Common myeloid progenitor, CD34-positive (primary cell): ENCODE measurements around the gene ZNF516.

Source experiments
- CTCF ChIA-PET: fragments of 350-600 bp; sonication (Branson Sonifier 250); formaldehyde crosslinking; loops from one replicate; lab custom pipeline; 2021; ENCODE audit warnings: antibody characterized with exemption; lab: Charles Lee
- POLR2A ChIA-PET: fragments of 350-600 bp; sonication (Branson Sonifier 250); formaldehyde crosslinking; loops from one replicate; lab custom pipeline; 2021; ENCODE audit warnings: antibody characterized with exemption; lab: Charles Lee
- DNase-seq, 3 donors: peaks; one replicate each; pipeline versions ENCODE4 v3.0.0 to v3.0.0-alpha.2; 2013
- H3K27ac ChIP-seq, 2 experiments: 1 replicate in 1 of 2; 2 replicates in 1 of 2; pipeline ENCODE4 v1.7.0; 2013; ENCODE audit warnings: inconsistent platforms in 2 of 2, low read length in 2 of 2, mild to moderate bottlenecking in 2 of 2, low read depth in 1 of 2, moderate library complexity in 1 of 2; ENCODE audit not compliant: severe bottlenecking in 2 of 2, insufficient read depth in 1 of 2, poor library complexity in 1 of 2
- H3K27me3 ChIP-seq, 5 experiments: replicated peaks in 2 of 5; 1 replicate in 3 of 5; 2 replicates in 2 of 5; pipeline versions ENCODE4 v1.6.1 to v1.7.0; 2013; ENCODE audit warnings: low read length in 4 of 5, mild to moderate bottlenecking in 2 of 5, moderate library complexity in 2 of 5, inconsistent platforms in 1 of 5; ENCODE audit not compliant: insufficient read depth in 5 of 5, control insufficient read depth in 4 of 5
- H3K36me3 ChIP-seq, 4 experiments: 1 replicate in 2 of 4; 2 replicates in 2 of 4; pipeline versions ENCODE4 v1.6.1 to v1.7.0; 2013; ENCODE audit warnings: low read length in 3 of 4, control low read depth in 1 of 4, mild to moderate bottlenecking in 1 of 4; ENCODE audit not compliant: control insufficient read depth in 4 of 4, insufficient read depth in 4 of 4
- H3K4me1 ChIP-seq, 4 experiments: 1 replicate in 3 of 4; 2 replicates in 1 of 4; pipeline versions ENCODE4 v1.6.1 to v1.7.1; 2013; ENCODE audit warnings: low read length in 3 of 4, mild to moderate bottlenecking in 3 of 4, control low read depth in 1 of 4, inconsistent platforms in 1 of 4, moderate library complexity in 1 of 4; ENCODE audit not compliant: control insufficient read depth in 4 of 4, insufficient read depth in 4 of 4; ENCODE audit errors: control extremely low read depth in 1 of 4
- H3K4me3 ChIP-seq, 7 experiments: 1 replicate in 4 of 7; 2 replicates in 3 of 7; pipeline versions ENCODE4 v1.5.1 to v1.7.0; 2013; ENCODE audit warnings: mild to moderate bottlenecking in 7 of 7, low read length in 6 of 7, moderate library complexity in 6 of 7, inconsistent platforms in 2 of 7, low read depth in 2 of 7, control low read depth in 1 of 7; ENCODE audit not compliant: insufficient read depth in 4 of 7, control insufficient read depth in 1 of 7; ENCODE audit errors: extremely low read depth in 1 of 7
- H3K9me3 ChIP-seq, 5 experiments: 1 replicate in 4 of 5; 2 replicates in 1 of 5; pipeline versions ENCODE4 v1.6.1 to v1.7.1; 2013; ENCODE audit warnings: low read length in 4 of 5, mild to moderate bottlenecking in 2 of 5, inconsistent platforms in 1 of 5, low read depth in 1 of 5, moderate library complexity in 1 of 5; ENCODE audit not compliant: control insufficient read depth in 4 of 5, insufficient read depth in 2 of 5; ENCODE audit errors: control extremely low read depth in 1 of 5
- WGBS: methylation state at CpG from one replicate; pipeline ENCODE4 v1.1.5; 2013; ENCODE audit not compliant: insufficient coverage; 5-methylcytosine and 5-hydroxymethylcytosine counted together

Gene ZNF516

DNA sequence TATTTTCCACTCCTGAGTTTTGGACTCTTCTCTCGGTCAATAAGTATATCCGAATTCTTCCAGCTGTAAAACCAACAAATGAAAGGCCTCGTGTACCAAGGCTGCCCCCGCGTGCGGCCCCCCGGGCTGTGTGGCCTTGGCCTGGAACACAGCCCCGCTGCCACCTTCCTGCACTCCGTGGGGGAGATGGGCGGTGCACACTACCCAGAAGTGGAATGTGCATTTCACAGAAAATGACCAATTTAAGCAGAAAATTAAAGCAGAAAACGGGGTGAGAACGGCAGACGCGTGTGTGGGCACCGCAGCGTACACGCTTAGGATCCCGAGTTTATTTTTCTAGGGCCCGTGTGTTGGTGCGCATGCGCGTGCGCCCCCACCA lies 34.4 kb upstream of the ZNF516 start:
- DNase-seq = no peak
- peak overlapping the region in 5 of 7 experiments; percentile 39 to 71 (median 59) for H3K4me3 ChIP-seq
- H3K36me3 ChIP-seq = no peaks in the 10 kb centered on the region
- no peaks in the 10 kb centered on the region for H3K9me3 ChIP-seq
- H3K27ac ChIP-seq = no peak overlapping the region
- H3K27me3 ChIP-seq = peaks cover 0 to 13% (median 2%) of the 10 kb centered on the region in 5 experiments
- CTCF ChIA-PET = interaction anchor here (1.1 to 1.6 kb wide), 2 partner anchors 9 to 91 kb away, joined by 4 read pairs; no protein-coding TSS in a partner anchor
- 86% methylated on average over 21 of the region's 23 CpGs for WGBS
- POLR2A ChIA-PET = no interaction called here
- peaks cover 3 to 19% (median 15%) of the 10 kb centered on the region in 4 experiments for H3K4me1 ChIP-seq

DNA sequence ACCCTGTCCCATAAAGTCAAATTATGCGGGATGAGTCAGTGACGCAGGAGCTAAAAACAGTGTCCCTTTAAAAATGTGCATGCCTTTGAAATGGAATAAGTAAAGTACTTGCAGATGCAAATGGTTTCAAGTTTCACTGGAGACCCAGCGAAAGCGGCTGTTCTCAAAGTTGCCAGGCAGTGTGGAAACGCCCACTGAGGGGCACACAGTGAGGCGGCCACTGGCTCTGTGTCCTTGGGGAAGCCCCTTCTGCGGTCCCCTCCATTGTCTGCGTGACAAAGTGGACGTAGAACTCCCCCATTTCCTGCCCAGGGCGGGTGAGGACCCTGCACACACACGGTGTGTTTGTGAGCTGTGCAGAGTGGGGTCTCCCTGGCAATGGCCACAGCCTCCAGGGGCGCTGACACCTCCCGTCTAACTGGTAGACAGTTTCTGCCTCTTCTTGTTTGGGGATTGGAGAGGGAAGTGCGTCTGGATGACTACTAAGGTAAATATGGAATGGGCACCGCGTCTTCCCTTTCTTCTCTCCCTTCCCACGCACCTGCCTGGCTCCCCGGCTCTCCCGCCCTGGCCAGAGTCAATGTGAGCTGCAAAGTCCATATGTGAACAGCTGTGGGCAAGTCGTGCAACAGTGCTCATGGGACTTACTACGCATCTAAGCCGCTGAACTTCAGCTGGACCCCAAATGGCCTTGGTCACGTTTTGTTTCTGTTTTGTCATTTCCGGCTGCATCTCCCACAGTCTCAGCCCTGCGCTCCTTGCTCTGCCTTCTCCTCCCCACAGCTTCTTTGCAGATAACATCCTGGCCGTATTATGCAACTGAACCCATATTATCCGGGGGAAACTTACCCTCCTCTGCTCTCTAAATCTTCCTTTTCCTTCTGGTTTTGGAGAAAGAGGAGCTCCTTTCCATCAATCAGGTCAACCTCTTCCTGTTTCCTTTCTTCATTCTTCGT lies 33.7 kb upstream of the ZNF516 start:
- H3K36me3 ChIP-seq = no peaks in the 10 kb centered on the region
- peaks cover 0 to 15% (median 2%) of the 10 kb centered on the region in 5 experiments for H3K27me3 ChIP-seq
- CTCF ChIA-PET = interaction anchor here (1.1 to 1.6 kb wide), 2 partner anchors 9 to 91 kb away, joined by 4 read pairs; no protein-coding TSS in a partner anchor
- no peaks in the 10 kb centered on the region for H3K9me3 ChIP-seq
- no peak overlapping the region for H3K27ac ChIP-seq
- DNase-seq = peak; percentile 28 to 78 (median 72)
- whole genome bisulfite sequencing = 13% methylated on average over 24 of the region's 28 CpGs
- POLR2A ChIA-PET = no interaction called here
- peak overlapping the region in 5 of 7 experiments; percentile 39 to 71 (median 59) for H3K4me3 ChIP-seq
- H3K4me1 ChIP-seq = peaks cover 3 to 19% (median 15%) of the 10 kb centered on the region in 4 experiments

DNA sequence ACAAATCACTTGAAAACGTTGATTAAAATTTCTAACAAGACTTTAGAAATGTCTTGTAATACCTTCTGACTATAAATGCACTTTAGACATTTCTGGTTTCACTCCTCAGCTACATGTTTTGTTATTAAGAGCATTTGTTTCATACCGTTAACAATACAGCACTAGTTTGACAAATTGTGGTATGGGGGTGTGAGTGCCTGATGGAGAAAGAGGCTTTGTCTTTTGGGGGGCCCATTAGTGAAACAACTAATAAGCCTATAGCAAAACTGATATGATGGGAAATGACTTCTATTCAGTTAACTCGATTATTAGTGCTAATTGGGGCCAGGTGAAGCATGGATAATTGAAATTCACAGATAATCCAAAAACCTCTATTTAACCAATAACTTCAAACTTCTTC lies 30.9 kb upstream of the ZNF516 start:
- no peaks in the 10 kb centered on the region for H3K36me3 ChIP-seq
- CTCF ChIA-PET = interaction anchor here (1.3 kb wide), 1 partner anchor 184 kb away, joined by 5 read pairs; no protein-coding TSS in a partner anchor
- no peak for DNase-seq
- peaks cover 3 to 19% (median 15%) of the 10 kb centered on the region in 4 experiments for H3K4me1 ChIP-seq
- POLR2A ChIA-PET = no interaction called here
- no CpG with 5 or more reads among the region's 3 CpGs for WGBS
- peaks cover 0 to 15% (median 2%) of the 10 kb centered on the region in 5 experiments for H3K27me3 ChIP-seq
- H3K4me3 ChIP-seq = no peak overlapping the region
- H3K9me3 ChIP-seq = no peaks in the 10 kb centered on the region
- no peak overlapping the region for H3K27ac ChIP-seq

DNA sequence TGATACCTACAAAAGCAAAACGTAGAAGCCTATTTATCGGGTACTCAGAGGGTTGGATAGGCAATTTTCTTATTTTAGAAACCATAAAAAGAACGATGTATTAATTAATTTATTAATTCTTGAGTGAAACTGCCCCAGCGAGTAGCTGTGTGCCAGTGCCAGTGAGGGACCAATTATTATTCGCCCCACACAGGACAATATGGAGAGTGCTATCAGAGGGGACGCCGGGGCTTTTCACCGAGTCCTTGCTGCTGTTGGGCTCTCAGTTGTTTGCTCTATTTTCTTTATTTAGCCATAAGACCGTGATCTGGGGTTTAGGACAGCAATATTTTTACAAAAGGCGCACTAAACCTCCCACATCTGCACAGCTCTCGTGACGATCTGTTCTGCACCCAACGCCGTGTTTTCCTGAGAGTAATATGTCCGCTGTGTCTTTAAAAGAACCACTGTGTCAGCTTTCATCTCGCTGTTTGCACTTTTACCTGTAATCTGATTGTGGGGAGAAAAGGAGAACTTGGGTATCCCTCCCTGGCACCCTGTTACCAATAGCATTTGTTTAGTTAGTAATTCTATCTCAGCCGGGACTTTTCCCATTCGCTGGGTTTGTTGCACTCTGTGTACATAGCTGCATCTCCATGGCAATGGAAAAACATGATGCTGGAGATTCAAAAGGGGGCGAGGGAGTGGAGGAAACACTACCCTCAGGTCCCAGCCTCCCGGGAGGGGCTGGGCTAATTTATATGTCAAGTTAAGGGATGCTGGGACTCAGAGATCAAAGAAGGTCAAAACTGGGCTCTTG lies 30.1 kb upstream of the ZNF516 start:
- Histone ChIP-seq H3K4me1 (peaks cover 3 to 19% (median 15%) of the 10 kb centered on the region in 4 experiments), H3K27ac (no peak overlapping the region), H3K36me3 (no peaks in the 10 kb centered on the region), H3K9me3 (no peaks in the 10 kb centered on the region), H3K27me3 (peaks cover 0 to 15% (median 2%) of the 10 kb centered on the region in 5 experiments), H3K4me3 (peak overlapping the region in 2 of 7 experiments; percentile 25 to 49)
- POLR2A ChIA-PET = no interaction called here
- WGBS = 54% methylated on average over 15 of the region's 20 CpGs
- DNase-seq = peak; percentile 61 to 88 (median 84)
- CTCF ChIA-PET = interaction anchor here (1.3 kb wide), 1 partner anchor 185 kb away, joined by 5 read pairs; no protein-coding TSS in a partner anchor

DNA sequence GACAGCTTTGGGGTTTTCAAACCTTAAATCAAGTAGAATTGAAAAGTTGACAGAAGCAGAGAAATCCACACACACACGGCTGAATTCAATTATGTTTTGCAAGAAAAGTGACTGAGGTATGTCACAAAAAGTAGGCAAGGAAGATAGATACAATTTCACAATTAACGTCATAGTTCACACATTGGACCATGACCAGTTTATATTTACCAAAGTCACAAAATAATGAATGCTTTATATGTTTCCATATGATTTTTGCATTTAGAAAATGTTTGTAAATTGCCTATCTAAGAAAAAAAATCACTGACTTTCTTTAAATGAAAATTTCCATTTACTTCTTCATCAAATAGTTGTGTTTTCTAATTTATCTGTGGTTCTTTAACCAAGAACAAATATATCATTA lies 29.4 kb upstream of the ZNF516 start:
- H3K27me3 ChIP-seq = peaks cover 0 to 15% (median 4%) of the 10 kb centered on the region in 5 experiments
- no CpG with 5 or more reads among the region's 2 CpGs for WGBS
- no peak for DNase-seq
- POLR2A ChIA-PET = no interaction called here
- H3K4me3 ChIP-seq = no peak overlapping the region
- H3K4me1 ChIP-seq = peaks cover 3 to 17% (median 14%) of the 10 kb centered on the region in 4 experiments
- no peaks in the 10 kb centered on the region for H3K9me3 ChIP-seq
- no peak overlapping the region for H3K27ac ChIP-seq
- no peaks in the 10 kb centered on the region for H3K36me3 ChIP-seq
- CTCF ChIA-PET = no interaction called here

DNA sequence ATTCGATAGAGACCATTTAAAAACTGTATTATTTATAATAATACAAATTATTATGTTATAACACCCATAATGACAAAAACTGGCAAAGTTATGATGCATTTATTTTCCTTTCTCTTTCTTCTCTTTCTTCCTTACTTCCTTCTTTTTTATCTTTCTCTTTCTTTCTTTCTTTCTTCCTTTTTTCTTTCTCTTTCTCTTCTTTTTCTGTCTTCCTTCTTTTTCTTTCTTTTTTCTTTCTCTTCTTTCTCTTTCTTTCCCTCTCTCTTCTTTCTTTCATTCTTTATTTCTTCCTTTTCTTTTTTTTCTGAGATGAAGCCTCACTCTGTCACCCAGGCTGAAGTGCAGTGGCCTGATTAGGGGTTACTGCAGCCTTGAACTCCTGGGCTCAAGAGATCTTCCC lies 27.5 kb upstream of the ZNF516 start:
- H3K27ac ChIP-seq = no peak overlapping the region
- H3K27me3 ChIP-seq = peaks cover 0 to 15% (median 4%) of the 10 kb centered on the region in 5 experiments
- H3K9me3 ChIP-seq = no peaks in the 10 kb centered on the region
- H3K36me3 ChIP-seq = no peaks in the 10 kb centered on the region
- ChIA-PET CTCF (no interaction called here), POLR2A (no interaction called here)
- DNase-seq = no peak
- no peak overlapping the region for H3K4me3 ChIP-seq
- H3K4me1 ChIP-seq = peaks cover 3 to 18% (median 11%) of the 10 kb centered on the region in 4 experiments
- WGBS = no CpG with 5 or more reads among the region's 1 CpG
